Sigmoid colon (tissue), 3 donors: ENCODE results near the gene TMEM11.

Source experiments
- CTCF ChIP-seq, 4 experiments: fragments of 450-650 bp in 3 of 4; fragments of 200-600 bp in 1 of 4; IDR thresholded peaks; one replicate each; pipeline ENCODE4 v1.5.1; 2016 to 2019; ENCODE audit warnings: antibody characterized with exemption in 4 of 4, mild to moderate bottlenecking in 3 of 4, moderate library complexity in 2 of 4
- POLR2A ChIP-seq, 2 donors: fragments of 450-650 bp; IDR thresholded peaks; one replicate each; pipeline ENCODE4 v1.6.1; 2016; ENCODE audit warnings: antibody characterized with exemption in 2 of 2, mild to moderate bottlenecking in 2 of 2, moderate library complexity in 2 of 2

DNA sequence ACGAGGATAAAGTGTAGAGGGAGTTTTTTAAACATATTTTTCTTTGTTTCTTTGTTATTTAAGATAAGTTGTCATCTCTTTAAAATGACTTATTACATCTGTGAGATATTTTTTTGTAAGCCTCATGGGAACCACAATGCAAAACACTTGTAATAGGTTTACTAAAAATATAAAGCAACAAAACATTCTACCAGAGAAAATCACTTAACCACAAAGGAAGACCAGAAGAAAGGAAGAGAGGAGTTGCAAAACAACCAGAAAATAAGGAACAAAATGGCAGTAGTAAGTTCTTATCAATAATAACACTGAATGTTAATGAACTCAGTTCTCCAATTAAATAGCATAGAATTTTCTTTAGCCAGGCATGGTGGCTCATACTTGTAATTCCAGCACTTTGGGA is 64.3 kb downstream of the TMEM11 start:
- TF ChIP-seq CTCF (IDR thresholded peaks at IDR 0.05) = no peak
- TF ChIP-seq POLR2A (IDR thresholded peaks at IDR 0.05) = no peak
